GM12865 (cell line): ENCODE results near the gene PLD5.
A peak's percentile ranks its signal among the peaks of the same experiment; 100 is the strongest.
"Not testable (repeated sequence)": the region's sequence is repeated elsewhere in the genome, so short reads cannot be mapped to it uniquely, and the experiment has no call there.

Experiments
- DNase-seq: peaks from one replicate; pipeline ENCODE4 v3.0.0; 2010; ENCODE audit warnings: low read depth
- H3K4me3 ChIP-seq: 2 replicates; pipeline ENCODE4 v1.5.1; 2011; ENCODE audit warnings: mild to moderate bottlenecking, low read depth, low read length, control low read depth
- CTCF ChIP-seq: IDR thresholded peaks from 2 replicates; pipeline ENCODE4 v1.5.1; 2011; ENCODE audit warnings: low read length, control low read depth, low read depth, inconsistent platforms; ENCODE audit not compliant: insufficient read depth; ENCODE audit errors: missing control alignments

PLD5 gene

DNA sequence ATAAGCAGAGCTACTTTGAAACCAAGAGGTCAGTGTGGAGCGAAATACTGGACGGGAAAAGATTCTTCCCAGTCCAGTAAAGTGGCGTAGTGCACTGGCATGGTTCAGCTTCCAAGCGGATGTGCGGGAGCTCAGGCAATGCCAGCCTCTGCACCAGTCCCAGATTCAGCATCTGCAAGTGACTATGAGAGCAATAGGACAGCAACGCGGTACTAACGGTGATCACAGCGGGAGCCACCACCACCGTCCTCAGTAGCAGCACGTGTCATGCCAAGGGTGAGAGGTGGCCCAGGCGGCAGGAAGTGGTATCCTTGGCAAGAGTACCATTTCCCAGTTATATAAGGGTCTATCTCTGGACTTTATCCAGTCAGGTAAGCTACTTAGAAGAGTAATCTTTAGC, 17.8 kb downstream of the PLD5 start:
- DNase-seq, result no peak
- no peak for TF ChIP-seq CTCF
- H3K4me3 ChIP-seq, result no peak overlapping the region

DNA sequence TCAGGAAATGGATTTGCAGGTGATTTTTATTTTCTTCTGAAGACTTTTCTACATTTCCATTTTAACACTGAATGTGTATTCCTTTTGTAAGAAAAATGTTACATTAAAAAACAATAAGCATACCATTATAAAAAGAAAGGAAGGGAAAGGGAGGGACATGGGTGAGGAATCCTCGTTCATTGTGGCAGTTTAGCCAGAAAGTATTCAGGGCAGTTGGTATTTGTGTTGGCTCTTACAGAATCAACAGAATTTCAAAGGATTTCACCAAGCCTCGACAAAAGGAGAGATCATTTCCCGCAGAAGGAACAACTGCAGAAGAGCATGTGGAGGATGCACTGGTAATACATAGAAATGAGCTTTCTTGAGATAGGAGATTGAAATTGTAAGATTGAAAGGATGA, 35.0 kb downstream of the PLD5 start:
- DNase-seq, result no peak
- H3K4me3 ChIP-seq, result no peak overlapping the region
- no peak for TF ChIP-seq CTCF

GRCh38 chr1:242477944-242478343, 46.6 kb downstream of the PLD5 start:
- H3K4me3 ChIP-seq, result no peak overlapping the region
- no peak for DNase-seq
- TF ChIP-seq CTCF, result no peak

DNA sequence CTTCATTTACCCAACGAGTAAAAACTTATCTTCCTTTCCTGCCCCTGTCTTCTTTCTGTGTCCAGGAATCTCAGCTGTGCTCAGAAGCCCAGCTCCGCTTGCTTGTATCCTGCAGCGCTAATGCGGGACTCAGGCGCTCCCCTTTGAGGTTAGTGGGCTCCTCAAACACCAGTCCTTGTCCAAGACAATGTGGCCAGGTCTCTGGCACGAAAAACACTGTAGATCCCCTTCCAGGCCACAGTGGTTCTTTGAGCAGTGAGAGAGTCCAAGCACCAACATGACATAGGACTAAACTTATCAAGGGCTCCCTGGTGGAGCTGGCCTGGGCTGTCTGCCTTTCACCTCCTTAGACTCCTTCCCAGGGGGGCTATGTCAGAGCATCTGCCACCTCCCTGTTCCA, 53.7 kb downstream of the PLD5 start:
- H3K4me3 ChIP-seq, result no peak overlapping the region
- no peak for DNase-seq
- TF ChIP-seq CTCF, result no peak

- no peak overlapping the region for H3K4me3 ChIP-seq
- no peak for TF ChIP-seq CTCF
- no peak for DNase-seq
These were observed 55.7 kb downstream of the PLD5 start for GRCh38 chr1:242468784-242469183.

- no peak overlapping the region for H3K4me3 ChIP-seq
- peak; percentile 48 for DNase-seq
- peak; percentile 67 for TF ChIP-seq CTCF
These were observed 56.8 kb downstream of the PLD5 start for GRCh38 chr1:242467556-242468145.

DNA sequence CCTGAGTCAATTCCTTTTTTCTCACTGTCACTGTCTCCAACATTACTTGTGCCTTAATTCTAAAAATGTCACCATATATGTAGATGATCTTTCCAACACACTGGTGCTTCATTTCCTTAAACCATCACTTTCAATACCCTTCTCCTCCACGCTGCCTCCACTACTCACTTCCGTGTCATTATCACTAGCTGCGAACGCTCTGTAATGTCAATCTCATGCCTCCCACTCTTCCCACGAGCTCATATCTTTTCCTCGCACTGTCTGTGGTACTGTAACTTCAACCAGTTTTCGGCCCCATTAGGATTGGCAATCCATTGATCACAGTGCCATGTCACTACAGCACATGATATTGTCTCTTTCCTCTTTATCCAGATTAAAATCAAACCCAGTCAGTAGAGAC, 61.6 kb downstream of the PLD5 start:
- TF ChIP-seq CTCF, result no peak
- no peak for DNase-seq
- H3K4me3 ChIP-seq, result no peak overlapping the region

- not testable (repeated sequence) for DNase-seq, H3K4me3 ChIP-seq
These were observed 64.8 kb downstream of the PLD5 start for GRCh38 chr1:242459740-242460139.
